Iris pigment epithelial cell (primary cell): ENCODE results near the gene MAP1S.
A peak's percentile ranks its signal among the peaks of the same experiment; 100 is the strongest.

Experiments
- DNase-seq: peaks from one replicate; pipeline ENCODE4 v3.0.0-alpha.2; 2011; ENCODE audit warnings: low read depth

Gene MAP1S

DNA sequence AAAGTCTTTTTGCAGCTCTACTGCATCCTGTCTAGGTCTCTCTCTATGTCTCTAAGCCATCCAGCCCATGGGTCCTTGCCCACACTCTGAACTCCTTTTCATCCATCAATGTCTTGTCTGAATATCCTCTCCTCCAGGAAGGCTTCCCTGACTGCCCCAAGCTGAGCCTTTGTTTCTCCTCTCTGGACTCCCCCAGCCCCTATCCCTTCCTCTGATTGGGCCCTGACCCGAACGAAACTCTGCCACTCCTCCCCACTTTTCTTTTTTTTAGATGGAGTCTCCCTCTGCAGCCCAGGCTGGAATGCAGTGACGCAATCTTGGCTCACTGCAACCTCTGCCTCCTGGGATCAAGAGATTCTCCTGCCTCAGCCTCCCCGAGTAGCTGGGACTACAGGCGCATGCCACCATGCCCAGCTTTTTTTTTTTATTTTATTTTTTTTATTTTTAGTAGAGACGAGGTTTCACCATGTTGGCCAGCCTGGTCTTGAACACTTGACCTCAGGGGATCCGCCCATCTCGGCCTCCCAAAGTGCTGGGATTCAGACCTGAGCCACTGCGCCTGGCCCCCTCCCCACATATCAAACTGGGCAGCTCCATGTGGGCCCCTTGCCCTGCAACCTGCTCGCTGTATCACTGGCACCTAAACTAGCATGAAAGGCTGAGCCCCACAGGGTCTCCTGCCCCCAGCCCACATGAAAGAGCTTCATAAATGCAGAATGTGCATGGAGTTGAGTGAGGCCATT, 30.3 kb upstream of the MAP1S start:
- no peak for DNase-seq

DNA sequence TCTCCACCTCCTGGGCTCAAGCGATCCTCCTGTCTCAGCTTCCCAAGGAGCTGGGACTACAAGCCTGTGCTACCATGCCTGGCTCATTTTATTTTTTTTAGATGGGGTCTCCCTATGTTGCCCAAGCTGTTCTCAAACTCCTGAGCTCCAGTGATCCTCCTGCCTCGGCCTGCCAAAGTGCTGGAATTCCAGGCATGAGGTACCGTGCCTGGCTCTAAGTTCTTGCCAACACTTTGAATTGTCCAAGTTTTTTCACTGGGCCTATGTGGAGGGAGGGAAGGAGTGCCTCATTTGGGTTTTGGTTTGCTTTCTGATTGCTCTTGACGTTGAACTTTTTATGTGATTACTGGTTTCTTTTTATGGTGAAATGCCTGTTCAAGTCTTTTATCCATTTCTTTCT, 26.7 kb upstream of the MAP1S start:
- DNase-seq, result no peak

DNA sequence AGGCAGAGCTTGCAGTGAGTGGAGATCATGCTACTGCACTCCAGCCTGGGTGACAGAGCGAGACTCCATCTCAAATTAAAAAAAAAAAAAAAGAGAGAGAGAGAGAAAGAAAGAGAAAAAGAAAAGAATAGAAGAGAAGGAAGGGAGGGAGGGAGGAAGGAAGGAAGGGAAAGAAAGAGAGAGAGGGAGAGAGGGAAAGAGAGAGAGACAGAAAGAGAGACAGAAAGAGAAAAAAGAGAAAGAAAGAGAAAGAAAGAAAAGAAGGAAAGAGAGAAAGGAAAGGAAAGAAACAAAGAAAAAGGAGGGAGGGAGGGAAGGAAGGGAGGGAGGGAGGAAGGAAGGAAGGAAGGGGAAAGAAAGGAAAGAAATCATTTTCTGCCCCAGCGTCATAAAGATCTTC, 24.1 kb upstream of the MAP1S start:
- no peak for DNase-seq

DNA sequence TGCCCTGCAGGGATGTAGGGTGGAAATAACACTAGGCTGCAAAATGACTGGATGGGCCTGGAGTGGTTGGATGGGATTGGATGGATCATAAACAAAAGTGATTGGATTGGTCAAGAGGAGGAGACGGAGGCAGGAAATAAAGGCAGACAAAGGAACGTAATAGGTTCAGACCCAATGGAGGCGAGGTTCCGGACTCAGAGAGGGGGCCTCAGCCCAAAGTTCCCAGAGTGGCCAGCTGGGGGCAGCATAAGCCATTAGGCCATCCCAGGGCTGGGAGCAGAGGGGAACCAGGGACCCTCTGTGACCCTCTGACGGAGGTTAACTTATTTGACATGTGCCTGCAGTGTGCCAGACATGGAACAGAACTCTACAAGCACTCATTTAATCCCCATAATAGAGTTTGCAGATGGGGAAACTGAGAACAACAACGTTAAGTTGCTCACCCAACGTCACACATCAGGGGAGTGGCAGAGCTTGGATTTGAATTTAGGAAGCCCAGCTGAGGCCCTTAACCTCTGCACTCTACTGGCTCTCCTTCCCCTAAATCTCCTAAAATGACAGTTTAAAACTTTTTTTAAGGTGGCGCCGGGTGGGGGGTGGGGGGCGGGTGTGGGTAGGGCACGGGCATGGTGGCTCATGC, 15.3 kb upstream of the MAP1S start:
- DNase-seq, result peak; percentile 70

DNA sequence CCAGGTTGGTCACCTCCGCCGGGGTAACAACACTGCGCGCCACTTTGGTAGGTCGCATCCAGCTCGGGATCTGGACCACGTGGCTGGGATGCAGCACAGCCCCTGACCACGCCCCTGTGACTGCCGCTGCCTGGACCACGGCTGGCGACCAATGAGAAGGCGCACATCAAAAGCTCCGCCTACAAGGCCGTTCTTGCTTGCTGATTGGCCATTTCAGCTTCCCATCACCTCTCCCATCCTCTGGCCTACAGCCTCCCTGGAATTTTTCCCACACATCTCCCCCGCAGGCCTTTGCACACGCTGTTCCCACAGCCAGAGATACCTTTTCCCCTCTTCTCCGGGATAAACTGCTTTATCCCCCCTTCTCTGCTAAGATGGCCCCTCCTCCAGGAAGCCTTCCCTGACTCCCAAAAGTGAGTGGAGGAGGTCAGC, 12.5 kb upstream of the MAP1S start:
- peak; percentile 65 for DNase-seq

DNA sequence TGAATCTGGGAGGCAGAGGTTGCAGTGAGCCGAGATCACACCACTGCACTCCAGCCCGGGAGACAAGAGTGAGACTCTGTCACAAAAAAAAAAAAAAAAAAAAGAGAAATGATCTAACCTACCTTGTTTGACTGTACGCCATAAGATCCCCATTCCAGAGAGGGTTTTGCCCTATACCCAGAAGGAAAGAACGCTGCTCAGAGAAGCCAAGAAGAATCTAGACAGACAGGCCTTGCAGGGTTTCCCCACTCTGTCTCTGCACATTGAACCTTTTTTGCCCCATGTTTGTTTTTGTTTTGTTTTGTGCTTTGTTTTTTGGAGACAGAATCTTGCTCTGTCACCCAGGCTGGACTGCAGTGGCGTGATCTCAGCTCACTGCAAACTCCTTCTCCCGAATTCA, 7.4 kb upstream of the MAP1S start:
- no peak for DNase-seq

DNA sequence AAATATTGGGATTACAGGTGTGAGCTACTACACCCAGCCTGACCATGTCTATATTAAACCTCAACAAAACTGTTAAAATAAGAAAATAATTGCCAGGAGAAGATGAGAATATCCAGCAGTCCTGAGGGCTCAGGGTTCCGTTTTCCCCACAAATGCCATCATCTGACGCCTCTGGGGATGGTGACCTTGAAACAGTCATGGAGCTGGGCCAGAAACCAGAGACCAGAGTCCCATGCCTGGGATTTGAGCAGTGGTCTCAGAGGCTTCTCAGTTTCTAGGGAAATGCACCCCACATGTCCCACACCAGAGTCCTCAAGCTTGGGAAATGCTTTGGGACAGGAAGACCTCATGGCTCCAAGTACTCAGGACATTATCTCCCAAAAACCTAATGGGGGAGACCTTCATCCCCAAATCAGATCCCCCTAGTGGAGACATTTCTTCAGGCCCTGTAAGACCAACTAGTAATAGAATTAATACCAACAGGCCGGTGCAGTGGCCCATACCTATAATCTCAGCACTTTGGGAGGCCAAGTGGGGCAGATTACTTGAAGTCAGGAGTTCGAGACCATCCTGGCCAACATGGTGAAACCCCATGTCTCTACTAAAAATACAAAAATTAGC, 2.9 kb upstream of the MAP1S start:
- DNase-seq, result no peak

DNA sequence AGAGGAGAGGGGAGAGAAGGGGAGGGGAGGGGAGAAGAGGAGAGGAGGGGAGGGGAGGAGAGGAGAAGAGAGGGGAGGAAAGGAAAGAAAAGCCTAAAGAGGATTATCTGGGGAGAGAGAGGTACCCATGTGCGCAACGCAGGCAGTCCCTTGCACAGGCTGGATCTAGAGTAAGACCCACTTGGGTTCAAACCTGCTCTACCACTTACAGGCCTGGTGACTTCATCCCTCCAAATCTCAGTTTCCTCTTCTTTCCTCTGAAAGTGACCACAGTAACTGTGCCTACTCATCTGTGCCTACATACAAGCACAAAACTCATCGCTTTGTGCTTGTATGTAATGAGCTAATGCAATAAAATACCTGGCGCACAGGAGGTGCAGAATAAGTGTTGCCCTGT, 732 bp upstream of the MAP1S start:
- DNase-seq, result no peak

DNA sequence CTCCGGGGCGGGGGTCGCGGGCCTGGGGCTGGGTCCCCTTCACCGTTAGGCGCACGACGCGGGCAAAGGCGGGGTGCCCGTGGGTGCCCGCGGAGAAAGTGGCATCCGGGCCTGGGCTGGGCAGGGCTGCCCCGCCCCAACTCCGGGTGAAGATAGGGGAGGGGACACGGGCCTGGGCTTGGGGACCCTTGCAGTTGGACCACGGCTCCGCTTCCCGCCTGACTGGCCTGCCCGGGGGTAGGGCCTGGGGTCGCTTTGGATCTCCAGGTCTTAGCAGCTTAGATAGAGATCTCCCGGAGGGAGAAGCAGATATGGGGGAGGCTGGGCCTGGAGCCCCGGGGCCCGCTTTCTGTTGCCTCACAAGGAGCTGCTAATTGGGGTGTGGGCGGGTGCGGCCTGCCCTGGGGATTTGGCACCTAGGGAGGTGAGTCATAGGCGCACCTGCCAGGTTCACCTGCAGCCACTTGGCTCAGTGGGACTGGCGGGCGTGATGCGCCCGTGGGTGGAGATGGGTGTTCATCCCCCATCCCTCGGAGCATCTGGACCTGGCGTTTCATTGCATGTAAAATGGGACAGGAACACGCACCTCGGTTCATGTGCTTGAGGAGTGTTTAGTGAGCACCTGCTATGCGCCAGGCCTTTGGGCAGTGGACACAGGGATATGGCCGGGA, 585 bp downstream of the MAP1S start:
- DNase-seq, result no peak

DNA sequence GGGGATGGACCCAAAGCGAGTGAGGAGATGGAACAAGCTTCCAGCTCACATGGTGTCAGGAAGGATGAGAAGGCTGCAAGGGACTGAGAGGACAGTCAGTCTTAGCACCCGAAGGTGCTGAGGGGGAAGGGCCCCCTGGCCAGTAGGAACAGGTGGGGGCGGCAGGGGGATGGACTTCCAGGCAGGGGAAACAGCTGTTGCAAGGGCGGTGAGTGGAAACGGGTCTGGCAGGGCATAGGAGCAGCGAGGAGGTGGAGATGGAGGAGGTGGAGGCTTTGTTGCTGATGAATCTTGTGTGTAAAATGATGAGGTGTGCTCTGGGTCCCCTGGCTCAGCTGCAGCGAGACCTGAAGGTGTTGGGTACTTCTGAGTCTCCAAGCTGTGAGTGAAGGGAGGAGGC, 1.2 kb downstream of the MAP1S start:
- DNase-seq, result peak; percentile 16

DNA sequence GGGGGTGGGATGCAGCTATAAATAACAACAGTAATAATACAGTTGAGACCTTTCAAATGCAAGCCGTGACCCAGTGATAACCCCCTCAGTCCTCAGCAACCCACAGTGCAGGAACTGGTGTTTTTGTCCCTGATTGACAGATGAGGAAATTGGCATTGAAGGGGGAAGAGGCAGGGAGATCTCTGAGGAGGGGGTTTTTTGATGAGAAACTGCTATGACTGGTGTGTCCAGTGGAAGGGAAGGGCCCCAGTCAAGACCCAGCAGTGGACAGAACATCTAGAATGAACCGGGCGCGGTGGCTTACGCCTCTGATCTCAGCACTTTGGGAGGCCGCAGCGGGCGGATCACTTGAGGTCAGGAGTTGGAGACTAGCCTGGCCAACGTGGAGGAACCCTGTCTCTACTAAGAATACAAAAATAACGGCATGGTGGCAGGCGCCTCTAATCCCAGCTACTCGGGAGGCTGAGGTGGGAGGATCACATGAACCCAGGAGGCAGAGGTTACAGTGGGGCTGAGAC, 1.9 kb downstream of the MAP1S start:
- no peak for DNase-seq

DNA sequence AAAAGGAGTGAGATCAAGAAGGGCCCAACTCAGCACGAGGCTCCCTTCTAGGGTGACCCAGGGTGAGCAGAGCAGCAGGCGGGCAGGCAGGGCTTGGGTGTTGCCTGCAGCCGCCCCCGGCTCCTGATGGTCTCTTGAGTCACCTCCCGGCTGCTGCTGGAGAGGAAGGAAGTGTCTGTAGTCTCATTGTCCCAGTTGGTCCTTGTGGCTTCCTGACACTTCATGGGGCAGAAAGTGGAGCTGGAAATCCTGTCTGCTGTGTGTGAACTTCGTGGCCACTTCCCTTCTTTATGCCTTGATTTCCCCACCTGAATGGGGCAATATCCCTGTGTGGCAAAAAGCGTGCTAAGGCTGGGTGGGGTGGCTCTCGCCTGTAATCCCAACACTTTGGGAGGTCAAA, 2.5 kb downstream of the MAP1S start:
- peak; percentile 60 for DNase-seq

DNA sequence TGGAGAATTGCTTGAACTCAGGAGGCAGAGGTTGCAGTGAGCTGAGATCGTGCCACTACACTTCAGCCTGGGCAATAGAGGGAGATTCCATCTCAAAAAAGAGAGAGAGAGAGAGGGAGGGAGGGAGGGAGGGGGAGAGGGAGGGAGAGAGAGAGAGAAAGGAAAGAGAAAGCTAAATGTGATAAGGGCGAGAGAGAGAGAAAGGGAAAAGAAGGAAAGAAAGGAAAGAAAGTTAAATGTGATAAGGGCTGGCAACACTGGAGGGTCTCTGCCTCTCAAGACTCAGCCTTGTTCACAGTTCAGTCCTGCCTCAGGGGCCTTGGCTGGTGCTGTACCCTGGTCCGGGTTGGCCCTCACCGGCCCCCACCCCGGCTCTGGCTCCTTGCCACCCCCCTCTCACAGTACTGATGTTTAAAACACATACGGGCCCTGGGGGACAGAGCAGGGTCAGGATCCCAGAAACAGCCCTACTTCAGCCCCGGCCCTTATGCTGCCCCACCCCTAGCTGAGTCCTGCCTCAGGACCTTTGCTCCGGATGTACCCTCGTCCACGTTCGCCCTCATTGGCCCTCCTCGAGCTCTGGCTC, 3.5 kb downstream of the MAP1S start:
- DNase-seq, result no peak

DNA sequence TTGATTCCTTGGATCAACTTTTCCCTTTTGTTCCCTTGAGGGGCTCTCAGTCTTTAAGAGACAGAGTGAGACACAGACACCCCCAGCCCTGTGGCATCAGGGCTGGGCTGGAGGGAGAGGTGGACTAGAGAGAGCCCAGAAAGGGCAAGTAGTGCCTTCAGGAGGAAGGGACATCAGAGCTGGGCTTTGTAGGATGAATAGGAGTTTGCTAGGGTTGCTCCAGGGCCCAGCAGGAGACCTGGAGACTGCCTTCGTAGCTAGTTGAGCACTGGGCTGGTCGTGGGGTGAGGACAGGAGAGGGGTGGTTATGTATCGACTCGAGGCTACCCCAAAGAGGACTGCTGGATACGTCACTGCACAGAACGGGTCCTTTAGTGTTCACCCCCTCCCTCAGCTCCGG, 5.4 kb downstream of the MAP1S start:
- no peak for DNase-seq

DNA sequence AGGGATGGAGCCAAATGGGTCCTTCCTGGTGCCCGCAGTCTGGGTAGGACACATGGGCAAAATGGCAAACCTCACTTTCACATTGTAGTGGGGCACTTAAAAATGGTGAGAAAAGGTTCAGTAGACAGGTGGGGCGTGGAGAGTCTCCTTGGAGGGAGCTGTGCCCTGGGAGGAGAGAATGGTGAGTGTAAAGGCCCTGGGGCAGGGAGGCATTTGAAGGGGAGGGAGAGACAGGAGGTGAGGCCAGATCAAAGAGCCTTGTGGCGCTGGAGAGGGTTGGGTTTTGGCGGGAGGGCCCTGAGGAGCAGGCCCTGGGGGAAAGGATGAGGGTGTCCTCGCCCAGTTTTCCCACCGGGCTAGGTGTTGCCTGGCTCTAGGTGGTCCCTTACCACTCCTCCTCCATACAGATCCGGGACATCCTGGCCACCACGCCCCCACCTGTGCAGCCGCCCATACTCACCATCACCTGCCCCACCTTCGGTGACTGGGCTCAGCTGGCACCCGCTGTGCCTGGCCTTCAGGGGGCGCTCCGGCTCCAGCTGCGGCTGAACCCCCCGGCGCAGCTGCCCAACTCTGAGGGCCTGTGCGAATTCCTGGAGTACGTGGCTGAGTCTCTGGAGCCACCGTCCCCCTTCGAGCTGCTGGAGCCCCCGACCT, 6.3 kb downstream of the MAP1S start:
- DNase-seq, result no peak

DNA sequence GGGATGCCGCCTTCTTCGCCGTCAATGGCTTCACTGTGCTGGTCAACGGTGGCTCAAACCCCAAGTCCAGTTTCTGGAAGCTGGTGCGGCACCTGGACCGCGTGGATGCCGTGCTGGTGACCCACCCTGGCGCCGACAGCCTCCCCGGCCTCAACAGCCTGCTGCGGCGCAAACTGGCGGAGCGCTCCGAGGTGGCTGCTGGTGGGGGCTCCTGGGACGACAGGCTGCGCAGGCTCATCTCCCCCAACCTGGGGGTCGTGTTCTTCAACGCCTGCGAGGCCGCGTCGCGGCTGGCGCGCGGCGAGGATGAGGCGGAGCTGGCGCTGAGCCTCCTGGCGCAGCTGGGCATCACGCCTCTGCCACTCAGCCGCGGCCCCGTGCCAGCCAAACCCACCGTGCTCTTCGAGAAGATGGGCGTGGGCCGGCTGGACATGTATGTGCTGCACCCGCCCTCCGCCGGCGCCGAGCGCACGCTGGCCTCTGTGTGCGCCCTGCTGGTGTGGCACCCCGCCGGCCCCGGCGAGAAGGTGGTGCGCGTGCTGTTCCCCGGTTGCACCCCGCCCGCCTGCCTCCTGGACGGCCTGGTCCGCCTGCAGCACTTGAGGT, 7.0 kb downstream of the MAP1S start:
- no peak for DNase-seq

DNA sequence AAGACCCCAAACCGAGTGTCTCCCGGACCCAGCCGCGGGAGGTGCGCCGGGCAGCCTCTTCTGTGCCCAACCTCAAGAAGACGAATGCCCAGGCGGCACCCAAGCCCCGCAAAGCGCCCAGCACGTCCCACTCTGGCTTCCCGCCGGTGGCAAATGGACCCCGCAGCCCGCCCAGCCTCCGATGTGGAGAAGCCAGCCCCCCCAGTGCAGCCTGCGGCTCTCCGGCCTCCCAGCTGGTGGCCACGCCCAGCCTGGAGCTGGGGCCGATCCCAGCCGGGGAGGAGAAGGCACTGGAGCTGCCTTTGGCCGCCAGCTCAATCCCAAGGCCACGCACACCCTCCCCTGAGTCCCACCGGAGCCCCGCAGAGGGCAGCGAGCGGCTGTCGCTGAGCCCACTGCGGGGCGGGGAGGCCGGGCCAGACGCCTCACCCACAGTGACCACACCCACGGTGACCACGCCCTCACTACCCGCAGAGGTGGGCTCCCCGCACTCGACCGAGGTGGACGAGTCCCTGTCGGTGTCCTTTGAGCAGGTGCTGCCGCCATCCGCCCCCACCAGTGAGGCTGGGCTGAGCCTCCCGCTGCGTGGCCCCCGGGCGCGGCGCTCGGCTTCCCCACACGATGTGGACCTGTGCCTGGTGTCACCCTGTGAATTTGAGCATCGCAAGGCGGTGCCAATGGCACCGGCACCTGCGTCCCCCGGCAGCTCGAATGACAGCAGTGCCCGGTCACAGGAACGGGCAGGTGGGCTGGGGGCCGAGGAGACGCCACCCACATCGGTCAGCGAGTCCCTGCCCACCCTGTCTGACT, 7.9 kb downstream of the MAP1S start:
- no peak for DNase-seq

DNA sequence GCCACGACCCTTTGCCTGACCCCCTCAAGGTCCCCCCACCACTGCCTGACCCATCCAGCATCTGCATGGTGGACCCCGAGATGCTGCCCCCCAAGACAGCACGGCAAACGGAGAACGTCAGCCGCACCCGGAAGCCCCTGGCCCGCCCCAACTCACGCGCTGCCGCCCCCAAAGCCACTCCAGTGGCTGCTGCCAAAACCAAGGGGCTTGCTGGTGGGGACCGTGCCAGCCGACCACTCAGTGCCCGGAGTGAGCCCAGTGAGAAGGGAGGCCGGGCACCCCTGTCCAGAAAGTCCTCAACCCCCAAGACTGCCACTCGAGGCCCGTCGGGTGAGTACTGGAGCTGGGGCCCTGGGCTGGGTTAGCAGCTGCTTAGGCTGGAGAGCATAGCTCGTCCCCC, 8.6 kb downstream of the MAP1S start:
- no peak for DNase-seq

DNA sequence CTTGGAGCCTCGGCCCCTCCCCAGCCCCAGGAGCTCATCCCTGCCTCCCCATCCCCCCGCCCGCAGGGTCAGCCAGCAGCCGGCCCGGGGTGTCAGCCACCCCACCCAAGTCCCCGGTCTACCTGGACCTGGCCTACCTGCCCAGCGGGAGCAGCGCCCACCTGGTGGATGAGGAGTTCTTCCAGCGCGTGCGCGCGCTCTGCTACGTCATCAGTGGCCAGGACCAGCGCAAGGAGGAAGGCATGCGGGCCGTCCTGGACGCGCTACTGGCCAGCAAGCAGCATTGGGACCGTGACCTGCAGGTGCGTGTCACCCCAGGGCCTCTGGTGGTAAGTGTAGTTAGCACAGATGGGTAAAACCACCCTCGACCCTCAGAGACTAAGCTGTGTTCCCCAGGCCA, 13.8 kb downstream of the MAP1S start:
- no peak for DNase-seq

DNA sequence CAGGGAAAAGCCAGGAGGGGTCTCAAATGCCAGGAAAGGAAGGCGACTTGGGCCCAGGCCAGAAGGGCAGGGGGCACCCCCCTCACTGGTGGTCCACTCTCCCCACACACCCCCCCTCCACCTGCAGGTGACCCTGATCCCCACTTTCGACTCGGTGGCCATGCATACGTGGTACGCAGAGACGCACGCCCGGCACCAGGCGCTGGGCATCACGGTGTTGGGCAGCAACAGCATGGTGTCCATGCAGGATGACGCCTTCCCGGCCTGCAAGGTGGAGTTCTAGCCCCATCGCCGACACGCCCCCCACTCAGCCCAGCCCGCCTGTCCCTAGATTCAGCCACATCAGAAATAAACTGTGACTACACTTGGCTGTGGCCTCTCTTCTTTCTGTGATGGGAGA, 14.9 kb downstream of the MAP1S start:
- DNase-seq, result no peak

DNA sequence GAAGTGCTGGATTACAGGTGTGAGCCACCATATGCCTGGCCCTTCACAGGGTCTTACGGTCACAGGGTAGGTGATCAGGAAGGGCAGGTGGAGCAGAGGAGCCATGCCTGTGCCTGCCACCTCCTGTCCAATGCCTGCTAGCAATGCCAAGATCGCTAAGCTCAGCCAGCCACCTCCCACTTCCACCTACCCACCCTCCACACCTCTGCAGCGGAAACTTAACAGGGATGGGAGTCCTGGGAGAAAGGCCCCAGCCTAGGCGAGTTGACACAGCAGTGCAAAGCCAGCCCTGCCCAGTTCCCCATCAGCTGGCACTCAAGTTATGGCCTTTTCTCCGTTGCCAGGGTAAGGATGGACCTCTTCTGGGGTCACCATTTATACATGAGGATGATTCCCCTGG, 16.1 kb downstream of the MAP1S start:
- no peak for DNase-seq
